BLaER1 treated with 17β-estradiol and CSF1 and Interleukin-3, amounts not matched to agents 10 nM and 100 nM (cell line): ENCODE measurements around the gene TGFA.

Experiments
- H3K27ac ChIP-seq, 11 experiments: shearing (Covaris generic); formaldehyde crosslinking; 2 replicates each; pipeline ENCODE4 v1.8.1; 2022
- H3K27me3 ChIP-seq, 11 experiments: shearing (Covaris generic); formaldehyde crosslinking; 2 replicates each; pipeline ENCODE4 v1.8.1; 2022
- H3K36me3 ChIP-seq, 11 experiments: shearing (Covaris generic); formaldehyde crosslinking; 2 replicates each; pipeline ENCODE4 v1.8.1; 2022
- H3K4me1 ChIP-seq, 10 experiments: shearing (Covaris generic); formaldehyde crosslinking; 2 replicates each; pipeline ENCODE4 v1.8.1; 2022
- H3K4me2 ChIP-seq, 11 experiments: shearing (Covaris generic); formaldehyde crosslinking; 2 replicates each; pipeline ENCODE4 v1.8.1; 2022
- H3K4me3 ChIP-seq, 10 experiments: shearing (Covaris generic); formaldehyde crosslinking; 2 replicates each; pipeline ENCODE4 v1.8.1; 2022
- H3K9ac ChIP-seq, 11 experiments: shearing (Covaris generic); formaldehyde crosslinking; 2 replicates each; pipeline ENCODE4 v1.8.1; 2022
- H3K9me3 ChIP-seq, 11 experiments: shearing (Covaris generic); formaldehyde crosslinking; replicated peaks in 1 of 11; 2 replicates each; pipeline ENCODE4 v1.8.1; 2022
- H4K20me1 ChIP-seq, 11 experiments: shearing (Covaris generic); formaldehyde crosslinking; 2 replicates each; pipeline ENCODE4 v1.8.1; 2022
- Cebpa-rat ChIP-seq, 11 experiments: shearing (Covaris generic); IDR thresholded peaks; 2 replicates each; pipeline ENCODE4 v1.8.1; 2022

TGFA gene

GRCh38 chr2:70557171-70557838 lies 3.7 kb upstream of the TGFA start:
- Histone ChIP-seq H3K4me3 (no peak overlapping the region), H3K4me1 (peaks cover 41 to 50% (median 47%) of the 10 kb centered on the region in 10 experiments)

DNA sequence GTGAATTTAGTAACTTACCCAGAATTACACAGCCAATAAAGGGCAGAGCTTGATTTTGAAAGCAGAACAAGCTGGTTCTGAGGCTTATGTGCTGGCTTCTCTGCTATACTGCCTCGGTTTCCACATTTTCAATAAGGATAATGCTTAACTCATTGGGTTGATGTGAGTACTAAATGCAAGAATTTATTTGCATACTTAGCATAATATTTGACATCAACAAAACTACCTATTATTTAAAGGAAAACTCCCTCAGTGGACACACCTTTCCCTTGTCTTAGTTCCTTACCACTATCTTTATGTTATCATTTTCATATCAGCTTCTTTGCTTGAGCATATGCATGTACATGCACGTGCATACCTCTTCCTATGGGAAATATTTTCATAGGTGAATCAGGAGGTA lies 3.0 kb upstream of the TGFA start:
- Histone ChIP-seq H3K27me3 (peaks cover 20 to 38% (median 36%) of the 10 kb centered on the region in 11 experiments), H3K9me3 (peaks cover 0 to 7% (median 0%) of the 10 kb centered on the region in 11 experiments; a peak in 2 of 22 replicates), H3K4me2 (peak overlapping the region; percentile 32 to 77 (median 57); a peak in 20 of 22 replicates), H3K9ac (no peak overlapping the region), H3K4me1 (peaks cover 44 to 50% (median 48%) of the 10 kb centered on the region in 10 experiments), H3K27ac (no peak overlapping the region), H3K4me3 (no peak overlapping the region), H3K36me3 (no peaks in the 10 kb centered on the region), H4K20me1 (peaks cover 0 to 13% (median 9%) of the 10 kb centered on the region in 11 experiments; a peak in 8 of 22 replicates)
- no peak for TF ChIP-seq Cebpa-rat (IDR thresholded peaks at IDR 0.05)

More at GRCh38 chr2:70557171-70557838, 3.7 kb upstream of the TGFA start:
- no peak for TF ChIP-seq Cebpa-rat (IDR thresholded peaks at IDR 0.05)
- H4K20me1 ChIP-seq = peaks cover 0 to 12% (median 3%) of the 10 kb centered on the region in 11 experiments; a peak in 8 of 22 replicates
- H3K36me3 ChIP-seq = no peaks in the 10 kb centered on the region
- peaks cover 0 to 7% (median 0%) of the 10 kb centered on the region in 11 experiments; a peak in 2 of 22 replicates for H3K9me3 ChIP-seq
- peak overlapping the region in 1 of 11 experiments; percentile 21; a peak in 2 of 22 replicates for H3K9ac ChIP-seq
- H3K27me3 ChIP-seq = peaks cover 13 to 31% (median 29%) of the 10 kb centered on the region in 11 experiments
- H3K4me2 ChIP-seq = peak overlapping the region; percentile 32 to 77 (median 57)
- no peak overlapping the region; a peak in 1 of 22 replicates for H3K27ac ChIP-seq

- TF ChIP-seq Cebpa-rat (IDR thresholded peaks at IDR 0.05) = no peak
- Histone ChIP-seq H3K36me3 (no peaks in the 10 kb centered on the region), H3K27me3 (peaks cover 20 to 56% (median 50%) of the 10 kb centered on the region in 11 experiments), H4K20me1 (peaks cover 0 to 25% (median 12%) of the 10 kb centered on the region in 11 experiments; a peak in 9 of 22 replicates), H3K4me3 (peak overlapping the region; percentile 61 to 83 (median 70)), H3K27ac (peak overlapping the region in 7 of 11 experiments; percentile 0 to 77 (median 66); a peak in 11 of 22 replicates), H3K4me1 (peaks cover 44 to 57% (median 50%) of the 10 kb centered on the region in 10 experiments), H3K4me2 (peak overlapping the region; percentile 81 to 99 (median 92)), H3K9me3 (no peaks in the 10 kb centered on the region), H3K9ac (peak overlapping the region; percentile 44 to 82 (median 73); a peak in 21 of 22 replicates)
Observed at GRCh38 chr2:70554338-70554892, 789 bp upstream of the TGFA start.

- peaks cover 20 to 58% (median 50%) of the 10 kb centered on the region in 11 experiments for H3K27me3 ChIP-seq
- H3K4me1 ChIP-seq = peaks cover 43 to 56% (median 46%) of the 10 kb centered on the region in 10 experiments
- peak overlapping the region; percentile 44 to 82 (median 73); a peak in 21 of 22 replicates for H3K9ac ChIP-seq
- H3K4me3 ChIP-seq = peak overlapping the region; percentile 61 to 83 (median 70)
- peak overlapping the region; percentile 79 to 99 (median 93) for H3K4me2 ChIP-seq
- H3K36me3 ChIP-seq = no peaks in the 10 kb centered on the region
- H3K27ac ChIP-seq = peak overlapping the region in 6 of 11 experiments; percentile 0 to 77 (median 68); a peak in 10 of 22 replicates
- no peaks in the 10 kb centered on the region for H3K9me3 ChIP-seq
- H4K20me1 ChIP-seq = peaks cover 0 to 37% (median 14%) of the 10 kb centered on the region in 11 experiments; a peak in 9 of 22 replicates
- TF ChIP-seq Cebpa-rat (IDR thresholded peaks at IDR 0.05) = no peak
Observed at GRCh38 chr2:70553334-70553583, 367 bp downstream of the TGFA start.

- TF ChIP-seq Cebpa-rat (IDR thresholded peaks at IDR 0.05) = no peak
Observed at GRCh38 chr2:70552501-70553333, 909 bp downstream of the TGFA start.

GRCh38 chr2:70551167-70551566 lies 2.5 kb downstream of the TGFA start:
- peak overlapping the region in 4 of 11 experiments; percentile 18 to 98 (median 88); a peak in 7 of 22 replicates for H3K4me2 ChIP-seq
- no peaks in the 10 kb centered on the region for H3K36me3 ChIP-seq

More at GRCh38 chr2:70552501-70553333, 909 bp downstream of the TGFA start:
- Histone ChIP-seq H3K27ac (peak overlapping the region in 6 of 11 experiments; percentile 0 to 77 (median 68); a peak in 9 of 22 replicates), H3K4me3 (peak overlapping the region; percentile 61 to 83 (median 70)), H3K27me3 (peaks cover 20 to 58% (median 50%) of the 10 kb centered on the region in 11 experiments), H3K36me3 (no peaks in the 10 kb centered on the region), H4K20me1 (peaks cover 0 to 41% (median 14%) of the 10 kb centered on the region in 11 experiments; a peak in 9 of 22 replicates), H3K4me2 (peak overlapping the region; percentile 79 to 99 (median 93)), H3K9ac (peak overlapping the region in 9 of 11 experiments; percentile 69 to 82 (median 76); a peak in 16 of 22 replicates), H3K9me3 (no peaks in the 10 kb centered on the region), H3K4me1 (peaks cover 37 to 51% (median 41%) of the 10 kb centered on the region in 10 experiments)

GRCh38 chr2:70549962-70550361 lies 3.7 kb downstream of the TGFA start:
- H3K4me1 ChIP-seq = peaks cover 18 to 32% (median 20%) of the 10 kb centered on the region in 10 experiments
- H3K27ac ChIP-seq = no peak overlapping the region
- no peak overlapping the region for H3K9ac ChIP-seq
- TF ChIP-seq Cebpa-rat (IDR thresholded peaks at IDR 0.05) = no peak
- H3K9me3 ChIP-seq = no peaks in the 10 kb centered on the region
- H3K36me3 ChIP-seq = no peaks in the 10 kb centered on the region
- H3K4me3 ChIP-seq = no peak overlapping the region
- H3K4me2 ChIP-seq = no peak overlapping the region
- H3K27me3 ChIP-seq = peaks cover 20 to 55% (median 46%) of the 10 kb centered on the region in 11 experiments
- H4K20me1 ChIP-seq = peaks cover 0 to 59% (median 14%) of the 10 kb centered on the region in 11 experiments; a peak in 9 of 22 replicates

More at GRCh38 chr2:70551167-70551566, 2.5 kb downstream of the TGFA start:
- peak overlapping the region in 1 of 10 experiments; percentile 83; a peak in 1 of 20 replicates for H3K4me3 ChIP-seq
- 0 out of 22 replicates have a peak overlapping the region, but pooled peaks of 1 of the 11 experiments have one; percentile 16 for H3K9ac ChIP-seq
- no peaks in the 10 kb centered on the region for H3K9me3 ChIP-seq
- H4K20me1 ChIP-seq = peaks cover 0 to 49% (median 14%) of the 10 kb centered on the region in 11 experiments; a peak in 9 of 22 replicates
- no peak for TF ChIP-seq Cebpa-rat (IDR thresholded peaks at IDR 0.05)
- H3K4me1 ChIP-seq = peaks cover 24 to 38% (median 26%) of the 10 kb centered on the region in 10 experiments
- H3K27me3 ChIP-seq = peaks cover 20 to 58% (median 50%) of the 10 kb centered on the region in 11 experiments
- no peak overlapping the region for H3K27ac ChIP-seq

DNA sequence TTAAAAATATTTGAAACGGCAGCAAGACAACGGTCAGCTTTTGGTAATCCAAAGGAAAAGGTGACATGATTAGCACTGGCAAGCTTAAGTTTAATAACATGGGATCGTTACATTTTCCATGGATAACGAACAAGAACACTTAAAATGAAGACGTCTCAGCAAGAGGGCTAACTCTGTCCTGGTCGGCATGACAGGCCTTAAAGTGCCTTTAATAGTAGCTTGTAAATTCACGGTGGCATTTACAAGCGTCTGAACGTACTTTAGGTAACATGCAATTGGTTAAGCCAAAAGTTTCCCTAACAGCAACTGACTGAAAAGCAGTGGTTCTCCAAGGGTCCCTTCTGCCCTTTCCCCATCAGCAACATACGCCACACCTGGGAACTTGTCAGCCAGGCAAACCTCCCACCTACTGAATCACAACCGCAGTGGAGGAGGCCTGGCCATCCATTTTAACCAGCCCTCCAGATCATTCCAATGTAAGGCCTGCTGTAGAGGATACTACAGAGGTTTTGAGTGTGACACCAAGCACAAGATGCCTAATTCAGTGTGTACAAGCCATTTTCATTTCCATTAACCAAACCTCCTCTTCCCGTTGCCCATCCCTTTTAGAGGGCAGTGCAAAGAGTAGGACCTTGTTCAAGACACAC lies 4.4 kb downstream of the TGFA start:
- H3K4me1 ChIP-seq = peaks cover 11 to 25% (median 12%) of the 10 kb centered on the region in 10 experiments
- H3K27ac ChIP-seq = no peak overlapping the region
- H3K27me3 ChIP-seq = peaks cover 20 to 48% (median 39%) of the 10 kb centered on the region in 11 experiments
- H3K9ac ChIP-seq = no peak overlapping the region
- H3K4me3 ChIP-seq = no peak overlapping the region
- H3K9me3 ChIP-seq = no peaks in the 10 kb centered on the region
- H4K20me1 ChIP-seq = peaks cover 0 to 66% (median 14%) of the 10 kb centered on the region in 11 experiments; a peak in 9 of 22 replicates
- H3K36me3 ChIP-seq = no peaks in the 10 kb centered on the region
- no peak for TF ChIP-seq Cebpa-rat (IDR thresholded peaks at IDR 0.05)
- H3K4me2 ChIP-seq = no peak overlapping the region
